Activated CD4-positive, alpha-beta memory T cell treated with anti-CD3 and anti-CD28 coated beads for 36 hours (primary cell): ENCODE results near the gene PTPN23. TPM values are rescaled to one million over a fixed set of nuclear protein-coding genes. Genes with fewer than 3 reads are reported as not detected.

Experiments used
- CTCF ChIA-PET: fragments of 350-600 bp; sonication (Branson Sonifier 250); formaldehyde crosslinking; loops from one replicate; lab custom pipeline; 2021; ENCODE audit warnings: antibody characterized with exemption, inconsistent platforms; lab: Charles Lee
- POLR2A ChIA-PET: fragments of 350-600 bp; sonication (Branson Sonifier 250); formaldehyde crosslinking; loops from one replicate; lab custom pipeline; 2021; ENCODE audit warnings: antibody characterized with exemption; lab: Charles Lee
- DNase-seq: peaks from one replicate; pipeline ENCODE4 v3.0.0-alpha.2; 2020
- H3K27ac Mint-ChIP-seq: one replicate; pipeline ENCODE4 v1.8.0; 2021; ENCODE audit warnings: mixed read lengths
- H3K27me3 Mint-ChIP-seq: one replicate; pipeline ENCODE4 v1.8.0; 2021; ENCODE audit warnings: mixed read lengths
- H3K36me3 Mint-ChIP-seq: one replicate; pipeline ENCODE4 v1.8.0; 2021; ENCODE audit warnings: mixed read lengths
- H3K4me1 Mint-ChIP-seq: one replicate; pipeline ENCODE4 v1.8.0; 2021; ENCODE audit warnings: low read depth, mixed read lengths
- H3K4me3 Mint-ChIP-seq: one replicate; pipeline ENCODE4 v1.8.0; 2021; ENCODE audit warnings: mild to moderate bottlenecking, mixed read lengths
- H3K9me3 Mint-ChIP-seq: one replicate; pipeline ENCODE4 v1.8.0; 2021; ENCODE audit warnings: mixed read lengths
- intact Hi-C: fragments of 100-400 bp; cut with micrococcal nuclease; formaldehyde crosslinking; loops from one replicate; pipeline ENCODE4 v1.15.1; 2023
- total RNA-seq, 2 experiments: library from RNA; stranded (reverse); gene quantifications; one replicate each; pipeline ENCODE4 v1.2.3, GENCODE V29; 2021

PTPN23 gene
- total RNA-seq, 2 experiments from 2014 or later, result 27.9 to 29.7 TPM

DNA sequence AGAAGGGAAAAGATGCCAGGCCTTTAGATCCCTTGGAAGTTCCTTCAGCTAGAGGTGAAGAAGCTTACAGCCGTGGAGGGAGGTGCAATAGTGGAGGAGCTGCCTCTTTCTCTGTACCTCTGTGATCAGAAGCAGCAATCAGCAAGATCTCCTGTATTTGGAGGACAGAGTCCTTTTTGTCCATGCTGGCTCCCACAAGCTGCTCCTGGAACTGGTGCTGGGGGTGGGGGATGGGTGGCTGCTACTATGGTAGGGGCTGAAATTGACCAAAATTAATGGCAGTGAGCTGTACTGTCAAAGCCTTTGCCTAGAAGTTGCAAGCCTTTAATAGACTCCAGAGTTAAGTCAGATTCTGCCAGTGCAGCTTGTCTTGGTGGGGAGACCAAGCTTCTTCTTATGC is 18.2 kb downstream of the PTPN23 start:
- POLR2A ChIA-PET, result interaction anchor here (1.2 kb wide), 1 partner anchor 20 kb away, joined by 3 read pairs; no protein-coding TSS in a partner anchor

DNA sequence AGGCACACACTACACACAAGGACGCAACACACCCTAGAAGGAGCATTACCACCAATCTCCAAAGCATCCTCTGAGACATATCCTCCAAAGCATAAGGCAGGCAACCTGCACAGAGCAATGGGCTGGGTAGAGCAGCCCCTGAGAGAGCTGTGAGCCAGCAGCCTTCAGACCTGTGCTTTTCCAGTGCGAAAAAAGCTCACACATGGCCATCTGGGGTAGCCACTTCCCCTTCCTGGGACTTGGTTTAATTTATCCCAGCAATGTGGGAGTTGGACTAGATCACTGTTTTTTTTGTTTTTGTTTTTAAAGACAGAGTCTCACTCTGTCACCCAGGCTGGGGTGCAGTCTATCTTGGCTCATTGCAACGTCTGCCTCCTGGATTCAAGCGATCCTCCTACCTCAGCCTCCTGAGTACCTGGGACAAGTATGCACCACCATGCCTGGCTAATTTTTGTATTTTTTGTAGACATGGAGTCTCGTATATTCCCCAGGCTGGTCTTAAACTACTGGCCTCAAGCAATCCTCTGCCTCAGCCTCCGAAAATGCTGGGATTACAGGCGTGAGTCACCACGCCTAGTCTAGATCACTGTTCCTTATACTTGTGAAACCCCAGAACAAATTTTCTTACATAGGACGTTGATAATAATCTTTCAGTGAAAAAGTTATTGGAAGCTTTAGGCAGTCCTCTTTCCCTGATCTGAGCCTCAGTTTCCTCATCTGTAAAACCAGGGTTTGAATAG is 18.9 kb downstream of the PTPN23 start:
- H3K36me3 Mint-ChIP-seq, result peaks cover 2% of the 10 kb centered on the region
- CTCF ChIA-PET, result interaction anchor here (1.5 kb wide), 1 partner anchor 21 kb away, joined by 4 read pairs; no protein-coding TSS in a partner anchor
- no peaks in the 10 kb centered on the region for H3K27me3 Mint-ChIP-seq
- POLR2A ChIA-PET, result interaction anchor here (1.2 kb wide), 1 partner anchor 19 kb away, joined by 3 read pairs; no protein-coding TSS in a partner anchor
- H3K4me3 Mint-ChIP-seq, result no peak overlapping the region
- no peak overlapping the region for H3K27ac Mint-ChIP-seq
- peaks cover 12% of the 10 kb centered on the region for H3K4me1 Mint-ChIP-seq
- H3K9me3 Mint-ChIP-seq, result no peaks in the 10 kb centered on the region
- intact Hi-C loops, result no loop called here
- DNase-seq, result no peak

More for the DNA sequence above, 18.2 kb downstream of the PTPN23 start:
- Mint-ChIP-seq H3K9me3 (no peaks in the 10 kb centered on the region), H3K27ac (no peak overlapping the region), H3K4me3 (no peak overlapping the region), H3K4me1 (peaks cover 18% of the 10 kb centered on the region), H3K36me3 (peaks cover 4% of the 10 kb centered on the region), H3K27me3 (no peaks in the 10 kb centered on the region)
- no peak for DNase-seq
- intact Hi-C loops, result no loop called here
- CTCF ChIA-PET, result interaction anchor here (1.5 kb wide), 1 partner anchor 22 kb away, joined by 4 read pairs; no protein-coding TSS in a partner anchor

DNA sequence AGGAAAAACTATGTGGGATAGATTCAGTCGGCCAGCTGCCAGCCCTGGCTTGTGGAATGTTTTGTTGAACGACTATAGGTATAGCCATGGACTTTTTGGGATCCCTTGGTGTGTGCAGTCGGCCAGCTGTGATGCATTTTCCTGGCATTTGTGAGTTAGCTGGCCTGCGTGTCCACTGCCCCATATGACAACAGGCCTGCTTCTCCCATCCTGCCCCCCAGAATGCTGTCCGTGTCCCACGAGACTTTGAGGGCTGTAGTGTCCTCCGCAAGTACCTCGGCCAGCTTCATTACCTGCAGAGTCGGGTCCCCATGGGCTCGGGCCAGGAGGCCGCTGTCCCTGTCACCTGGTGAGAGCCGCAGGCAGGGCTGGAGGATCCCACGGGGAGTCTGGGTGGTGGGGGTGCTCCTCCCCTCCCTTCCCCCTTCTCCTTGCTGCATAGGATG is 23.6 kb downstream of the PTPN23 start:
- Mint-ChIP-seq H3K27ac (no peak overlapping the region), H3K27me3 (no peaks in the 10 kb centered on the region)
- CTCF ChIA-PET, result no interaction called here

GRCh38 chr3:47404955-47405790 is 24.4 kb downstream of the PTPN23 start:
- intact Hi-C loops, result no loop called here
- Mint-ChIP-seq H3K4me3 (no peak overlapping the region), H3K36me3 (peaks cover 11% of the 10 kb centered on the region), H3K27me3 (no peaks in the 10 kb centered on the region), H3K9me3 (no peaks in the 10 kb centered on the region), H3K4me1 (no peaks in the 10 kb centered on the region), H3K27ac (no peak overlapping the region)
- DNase-seq, result no peak
- CTCF ChIA-PET, result interaction anchor here (1.8 kb wide), 1 partner anchor 17 kb away, joined by 5 read pairs; no protein-coding TSS in a partner anchor
- POLR2A ChIA-PET, result no interaction called here

More for the DNA sequence above, 23.6 kb downstream of the PTPN23 start:
- H3K4me1 Mint-ChIP-seq, result no peaks in the 10 kb centered on the region
- H3K9me3 Mint-ChIP-seq, result no peaks in the 10 kb centered on the region
- intact Hi-C loops, result no loop called here
- H3K36me3 Mint-ChIP-seq, result peaks cover 6% of the 10 kb centered on the region
- POLR2A ChIA-PET, result no interaction called here
- DNase-seq, result no peak
- no peak overlapping the region for H3K4me3 Mint-ChIP-seq

DNA sequence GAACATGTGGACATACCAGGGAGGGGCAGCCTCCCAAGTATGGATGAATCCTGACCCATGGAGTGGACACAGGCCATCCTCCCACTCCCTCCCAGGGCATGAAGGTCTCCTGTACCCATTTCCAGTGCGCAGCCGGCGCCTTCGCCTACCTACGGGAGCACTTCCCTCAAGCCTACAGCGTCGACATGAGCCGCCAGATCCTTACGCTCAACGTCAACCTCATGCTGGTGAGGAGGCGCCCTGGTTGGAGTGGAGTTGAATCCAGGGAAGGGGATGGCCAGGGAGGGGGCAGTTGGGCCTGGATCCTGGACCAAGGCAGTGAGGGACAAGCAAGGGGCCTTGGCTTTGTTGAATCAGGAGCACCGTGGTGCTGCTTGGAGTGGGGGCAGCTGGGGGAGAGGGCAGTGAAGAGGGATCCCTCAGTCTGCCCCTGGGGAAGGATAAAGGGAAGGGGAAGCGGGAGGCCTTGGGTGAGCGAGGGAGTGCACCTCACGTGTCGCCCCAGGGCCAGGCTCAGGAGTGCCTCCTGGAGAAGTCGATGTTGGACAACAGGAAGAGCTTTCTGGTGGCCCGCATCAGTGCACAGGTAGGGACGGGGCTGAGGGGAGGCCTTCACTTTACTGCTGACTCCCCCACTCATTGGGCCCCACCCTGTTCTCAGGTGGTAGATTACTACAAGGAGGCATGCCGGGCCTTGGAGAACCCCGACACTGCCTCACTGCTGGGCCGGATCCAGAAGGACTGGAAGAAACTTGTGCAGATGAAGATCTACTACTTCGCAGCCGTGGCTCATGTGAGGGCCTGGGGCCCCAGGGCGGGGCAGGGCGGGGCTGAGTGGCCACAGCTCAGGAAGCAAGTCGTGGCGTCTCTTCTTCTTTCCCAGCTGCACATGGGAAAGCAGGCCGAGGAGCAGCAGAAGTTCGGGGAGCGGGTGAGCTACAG is 25.3 kb downstream of the PTPN23 start:
- intact Hi-C loops, result no loop called here
- no peak overlapping the region for H3K4me3 Mint-ChIP-seq
- POLR2A ChIA-PET, result no interaction called here
- no peak for DNase-seq
- H3K9me3 Mint-ChIP-seq, result no peaks in the 10 kb centered on the region
- no peaks in the 10 kb centered on the region for H3K4me1 Mint-ChIP-seq
- no peak overlapping the region for H3K27ac Mint-ChIP-seq
- CTCF ChIA-PET, result interaction anchor here (1.8 kb wide), 1 partner anchor 16 kb away, joined by 5 read pairs; no protein-coding TSS in a partner anchor
- H3K36me3 Mint-ChIP-seq, result peaks cover 10% of the 10 kb centered on the region
- H3K27me3 Mint-ChIP-seq, result no peaks in the 10 kb centered on the region

- H3K27ac Mint-ChIP-seq, result no peak overlapping the region
- peaks cover 16% of the 10 kb centered on the region for H3K36me3 Mint-ChIP-seq
- CTCF ChIA-PET, result interaction anchor here (1.1 to 1.8 kb wide), 2 partner anchors 9 to 15 kb away, joined by 3 to 5 read pairs; no protein-coding TSS in a partner anchor
- intact Hi-C loops, result no loop called here
- H3K4me3 Mint-ChIP-seq, result no peak overlapping the region
- no peaks in the 10 kb centered on the region for H3K27me3 Mint-ChIP-seq
- POLR2A ChIA-PET, result no interaction called here
- no peak for DNase-seq
- H3K9me3 Mint-ChIP-seq, result no peaks in the 10 kb centered on the region
- H3K4me1 Mint-ChIP-seq, result no peaks in the 10 kb centered on the region
Observed at GRCh38 chr3:47406762-47407149, 25.9 kb downstream of the PTPN23 start.

- H3K4me1 Mint-ChIP-seq, result no peaks in the 10 kb centered on the region
- CTCF ChIA-PET, result interaction anchor here (0.6 to 1.1 kb wide), 2 partner anchors 9 to 378 kb away, joined by 3 read pairs; no protein-coding TSS in a partner anchor
- intact Hi-C loops, result no loop called here
Observed at GRCh38 chr3:47407237-47407636, 26.4 kb downstream of the PTPN23 start.

GRCh38 chr3:47407896-47408838 is 27.3 kb downstream of the PTPN23 start:
- intact Hi-C loops, result no loop called here
- Mint-ChIP-seq H3K27me3 (no peaks in the 10 kb centered on the region), H3K36me3 (peaks cover 21% of the 10 kb centered on the region), H3K27ac (no peak overlapping the region), H3K9me3 (no peaks in the 10 kb centered on the region), H3K4me1 (no peaks in the 10 kb centered on the region), H3K4me3 (no peak overlapping the region)
- DNase-seq, result no peak
- CTCF ChIA-PET, result interaction anchor here (0.6 to 1.4 kb wide), 3 partner anchors 8 to 379 kb away, joined by 3 to 6 read pairs (median 3); no protein-coding TSS in a partner anchor
- POLR2A ChIA-PET, result no interaction called here

More at GRCh38 chr3:47407237-47407636, 26.4 kb downstream of the PTPN23 start:
- Mint-ChIP-seq H3K36me3 (peaks cover 17% of the 10 kb centered on the region), H3K27ac (no peak overlapping the region), H3K27me3 (no peaks in the 10 kb centered on the region), H3K9me3 (no peaks in the 10 kb centered on the region), H3K4me3 (no peak overlapping the region)
- no peak for DNase-seq
- POLR2A ChIA-PET, result no interaction called here

GRCh38 chr3:47408839-47409229 is 28.0 kb downstream of the PTPN23 start:
- H3K4me3 Mint-ChIP-seq, result no peak overlapping the region
- ChIA-PET CTCF (interaction anchor here (1.4 kb wide), 1 partner anchor 12 kb away, joined by 6 read pairs; no protein-coding TSS in a partner anchor), POLR2A (no interaction called here)
- no peak for DNase-seq
- no peaks in the 10 kb centered on the region for H3K9me3 Mint-ChIP-seq
- no peaks in the 10 kb centered on the region for H3K4me1 Mint-ChIP-seq
- intact Hi-C loops, result no loop called here
- H3K27ac Mint-ChIP-seq, result no peak overlapping the region
- H3K27me3 Mint-ChIP-seq, result no peaks in the 10 kb centered on the region
- H3K36me3 Mint-ChIP-seq, result peaks cover 24% of the 10 kb centered on the region

- H3K27ac Mint-ChIP-seq, result no peak overlapping the region
- H3K4me1 Mint-ChIP-seq, result no peaks in the 10 kb centered on the region
- H3K27me3 Mint-ChIP-seq, result no peaks in the 10 kb centered on the region
- intact Hi-C loops, result no loop called here
- POLR2A ChIA-PET, result no interaction called here
- peaks cover 26% of the 10 kb centered on the region for H3K36me3 Mint-ChIP-seq
- CTCF ChIA-PET, result interaction anchor here (0.8 to 1.4 kb wide), 2 partner anchors 12 to 1150 kb away, joined by 3 to 6 read pairs; no protein-coding TSS in a partner anchor
- H3K9me3 Mint-ChIP-seq, result no peaks in the 10 kb centered on the region
- DNase-seq, result no peak
- no peak overlapping the region for H3K4me3 Mint-ChIP-seq
Observed at GRCh38 chr3:47409284-47409683, 28.5 kb downstream of the PTPN23 start.
